K562 (cell line): Measurements from ENCODE around the gene PITHD1. TPM values are rescaled to one million over a fixed set of nuclear protein-coding genes. Genes with fewer than 3 reads are reported as not detected.

ENCODE experiments used
- PHB2 ChIP-seq: fragments of 450-650 bp; IDR thresholded peaks from 2 replicates; pipeline ENCODE4 v1.6.1; 2017; ENCODE audit warnings: low read depth
- ZNF347 ChIP-seq: fragments of 450-650 bp; formaldehyde crosslinking; IDR thresholded peaks from 2 replicates; pipeline ENCODE4 v1.4.0; 2020; ENCODE audit warnings: low read depth, mild to moderate bottlenecking, moderate library complexity
- ZNF41 ChIP-seq: fragments of 250-450 bp; sonication (Bioruptor Pico); conservative IDR thresholded peaks from 2 replicates; pipeline ENCODE4 v1.4.0; 2020; ENCODE audit warnings: mild to moderate bottlenecking
- ZNF431 ChIP-seq: sonication (generic); formaldehyde crosslinking; IDR thresholded peaks from 2 replicates; pipeline ENCODE4 v1.8.0; 2022; ENCODE audit warnings: mild to moderate bottlenecking, missing genetic modification reagents
- polyA plus RNA-seq, 8 experiments: library from polyadenylated mRNA; depleted of rRNA in 4 of 8; stranded (reverse) in 5 of 8; unstranded in 3 of 8; fragments of >200 nt; fragmentation: Nextera tagmentation in 2 of 8; fragmentation: Illumina TruSeq in 1 of 8; extraction: Ambion mirVana in 2 of 8; extraction: Trizol in 1 of 8; gene quantifications; 2 replicates each; pipeline versions ENCODE4 v1.2.1 to v1.2.3, GENCODE V29; 2011 to 2014; ENCODE audit warnings: inconsistent platforms in 1 of 8, missing spikeins in 1 of 8
- total RNA-seq, 7 experiments: library from RNA; depleted of rRNA in 6 of 7; stranded (reverse); fragments of >200 nt in 6 of 7; fragmentation: Illumina TruSeq in 2 of 7; extraction: Trizol in 2 of 7; gene quantifications; 2 replicates each; pipeline versions ENCODE4 v1.2.1 to v1.2.3, GENCODE V29; 2011 to 2021; ENCODE audit warnings: low replicate concordance in 1 of 7
- TF ChIP-seq, protein P1 (sequence below), 3 experiments: fragments of 200-800 bp in 1 of 3; fragments of 250-450 bp in 1 of 3; fragments of 450-650 bp in 1 of 3; sonication (Bioruptor Pico) in 1 of 3; sonication (Bioruptor generic) in 1 of 3; formaldehyde crosslinking in 1 of 3; IDR thresholded peaks; 2 replicates each; pipeline versions ENCODE4 v1.6.1 to v1.8.0; 2016 to 2022; ENCODE audit warnings: mild to moderate bottlenecking in 2 of 3, missing genetic modification characterization in 2 of 3, missing compliant biosample characterization in 1 of 3, moderate library complexity in 1 of 3

Gene PITHD1
- total and polyA plus RNA-seq, 9 of the 15 experiments (the other 6 are each of a cell fraction or from before 2014, with no cell fraction given) = 46.5 to 175 (median 149) TPM

DNA sequence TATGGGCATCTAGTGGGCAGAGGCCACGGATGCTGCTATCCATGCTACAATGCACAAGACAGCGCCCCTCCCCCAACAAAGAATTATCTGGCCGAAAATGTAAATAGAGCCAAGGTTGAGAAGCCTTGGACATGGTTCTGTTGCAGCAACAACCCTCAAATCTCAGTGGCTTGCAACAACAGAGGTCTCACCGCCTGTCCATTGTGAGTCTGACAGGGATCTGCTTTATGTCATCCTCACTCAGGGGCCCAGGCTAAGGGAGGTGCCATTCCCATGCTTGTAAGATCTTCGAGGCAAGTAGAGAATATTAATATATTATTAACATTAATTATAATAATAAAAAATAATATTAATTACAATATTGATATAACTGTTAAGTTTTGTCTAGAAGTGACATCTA lies 9.5 kb upstream of the PITHD1 start (continued):
- TF ChIP-seq, protein P1, sequence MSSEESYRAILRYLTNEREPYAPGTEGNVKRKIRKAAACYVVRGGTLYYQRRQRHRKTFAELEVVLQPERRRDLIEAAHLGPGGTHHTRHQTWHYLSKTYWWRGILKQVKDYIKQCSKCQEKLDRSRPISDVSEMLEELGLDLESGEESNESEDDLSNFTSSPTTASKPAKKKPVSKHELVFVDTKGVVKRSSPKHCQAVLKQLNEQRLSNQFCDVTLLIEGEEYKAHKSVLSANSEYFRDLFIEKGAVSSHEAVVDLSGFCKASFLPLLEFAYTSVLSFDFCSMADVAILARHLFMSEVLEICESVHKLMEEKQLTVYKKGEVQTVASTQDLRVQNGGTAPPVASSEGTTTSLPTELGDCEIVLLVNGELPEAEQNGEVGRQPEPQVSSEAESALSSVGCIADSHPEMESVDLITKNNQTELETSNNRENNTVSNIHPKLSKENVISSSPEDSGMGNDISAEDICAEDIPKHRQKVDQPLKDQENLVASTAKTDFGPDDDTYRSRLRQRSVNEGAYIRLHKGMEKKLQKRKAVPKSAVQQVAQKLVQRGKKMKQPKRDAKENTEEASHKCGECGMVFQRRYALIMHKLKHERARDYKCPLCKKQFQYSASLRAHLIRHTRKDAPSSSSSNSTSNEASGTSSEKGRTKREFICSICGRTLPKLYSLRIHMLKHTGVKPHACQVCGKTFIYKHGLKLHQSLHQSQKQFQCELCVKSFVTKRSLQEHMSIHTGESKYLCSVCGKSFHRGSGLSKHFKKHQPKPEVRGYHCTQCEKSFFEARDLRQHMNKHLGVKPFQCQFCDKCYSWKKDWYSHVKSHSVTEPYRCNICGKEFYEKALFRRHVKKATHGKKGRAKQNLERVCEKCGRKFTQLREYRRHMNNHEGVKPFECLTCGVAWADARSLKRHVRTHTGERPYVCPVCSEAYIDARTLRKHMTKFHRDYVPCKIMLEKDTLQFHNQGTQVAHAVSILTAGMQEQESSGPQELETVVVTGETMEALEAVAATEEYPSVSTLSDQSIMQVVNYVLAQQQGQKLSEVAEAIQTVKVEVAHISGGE (CRISPR knock-in tag; IDR thresholded peaks at IDR 0.05) = no peak
- TF ChIP-seq ZNF431 (no peak), PHB2 (no peak), ZNF347 (CRISPR knock-in tag) (no peak), ZNF41 (CRISPR knock-in tag) (no peak)
- TF ChIP-seq, all 486 proteins: peak for 0
